Lung (tissue), 12 donors: ENCODE results near the gene PCSK6. TPM values are rescaled to one million over a fixed set of nuclear protein-coding genes. Genes with fewer than 3 reads are reported as not detected.

Experiments used
- ATAC-seq: fragments of 200-7000 bp; cut with Tn5 transposase; one replicate; pipeline ENCODE4 v1.9.1; 2020; ENCODE audit warnings: moderate number of reproducible peaks; ENCODE audit not compliant: insufficient read depth, low FRiP score
- DNase-seq, 3 donors: peaks; one replicate each; pipeline ENCODE4 v3.0.0-alpha.2; 2013 to 2017
- H3K27ac ChIP-seq, 2 donors: one replicate each; pipeline ENCODE4 v1.5.1; 2013; ENCODE audit warnings: mild to moderate bottlenecking in 2 of 2, moderate library complexity in 2 of 2, control low read depth in 1 of 2, inconsistent platforms in 1 of 2, low read depth in 1 of 2, low read length in 1 of 2
- H3K27me3 ChIP-seq, 3 donors: one replicate each; pipeline ENCODE4 v1.5.1; 2013; ENCODE audit warnings: low read length in 2 of 3; ENCODE audit not compliant: control insufficient read depth in 3 of 3, insufficient read depth in 3 of 3
- H3K36me3 ChIP-seq, 4 donors: one replicate each; pipeline ENCODE4 v1.5.1; 2013; ENCODE audit warnings: low read length in 4 of 4, mild to moderate bottlenecking in 1 of 4, moderate library complexity in 1 of 4; ENCODE audit not compliant: control insufficient read depth in 4 of 4, insufficient read depth in 4 of 4
- H3K4me1 ChIP-seq, 5 donors: one replicate each; pipeline ENCODE4 v1.5.1; 2013; ENCODE audit warnings: low read length in 5 of 5, mild to moderate bottlenecking in 2 of 5, moderate library complexity in 1 of 5; ENCODE audit not compliant: control insufficient read depth in 5 of 5, insufficient read depth in 5 of 5
- H3K4me3 ChIP-seq: one replicate; pipeline ENCODE4 v1.5.1; 2013; ENCODE audit warnings: mild to moderate bottlenecking, control low read depth, moderate library complexity
- H3K9ac ChIP-seq, 2 donors: one replicate each; pipeline ENCODE4 v1.5.1; 2013; ENCODE audit warnings: low read length in 2 of 2, control low read depth in 1 of 2; ENCODE audit not compliant: insufficient read depth in 1 of 2
- H3K9me3 ChIP-seq, 4 donors: one replicate each; pipeline ENCODE4 v1.5.1; 2013; ENCODE audit warnings: low read length in 3 of 4, mild to moderate bottlenecking in 1 of 4, moderate library complexity in 1 of 4; ENCODE audit not compliant: control insufficient read depth in 4 of 4, insufficient read depth in 3 of 4
- WGBS, 2 donors: extraction: QIAGEN DNeasy Blood & Tissue Kit; methylation state at CpG; one replicate each; pipeline ENCODE4 v1.1.7; 2013; 5-methylcytosine and 5-hydroxymethylcytosine counted together
- polyA plus RNA-seq, 2 donors: library from polyadenylated mRNA; stranded (reverse); fragments of 200-250 nt; gene quantifications; one replicate each; pipeline ENCODE4 v1.2.1, GENCODE V29; 2013
- total RNA-seq, 2 donors: library from RNA; depleted of rRNA in 1 of 2; stranded (reverse); fragments of >200 nt in 1 of 2; gene quantifications; one replicate each; pipeline ENCODE4 v1.2.1, GENCODE V29; 2014 to 2021
- TF ChIP-seq, protein P1 (sequence below): IDR thresholded peaks from 2 replicates; pipeline ENCODE4 v1.5.1; 2012; ENCODE audit warnings: mild to moderate bottlenecking; ENCODE audit errors: control extremely low read depth, extremely low read depth
- donor health status: control.
- donor health status: control.
- donor health status: Bipolar disorder and iron deficiency.
- donor health status: healthy.
- donor health status: DM: yes; HTN: yes; CAD: no.

Gene PCSK6
- total and polyA plus RNA-seq, 4 donors = 4.6 to 41.0 (median 8.4) TPM

- peaks cover 0 to 2% (median 0%) of the 10 kb centered on the region in 5 donors for H3K4me1 ChIP-seq
- H3K36me3 ChIP-seq = peaks cover 0 to 2% (median 0%) of the 10 kb centered on the region in 4 donors
- H3K27ac ChIP-seq = no peak overlapping the region
- H3K4me3 ChIP-seq = no peak overlapping the region
- no peaks in the 10 kb centered on the region for H3K27me3 ChIP-seq
- DNase-seq (no peak), ATAC-seq (no peak)
- no peak overlapping the region for H3K9ac ChIP-seq
- 92 to 93% methylated on average over 23 of the region's 23 CpGs for WGBS, 2 donors
- TF ChIP-seq, protein P1, sequence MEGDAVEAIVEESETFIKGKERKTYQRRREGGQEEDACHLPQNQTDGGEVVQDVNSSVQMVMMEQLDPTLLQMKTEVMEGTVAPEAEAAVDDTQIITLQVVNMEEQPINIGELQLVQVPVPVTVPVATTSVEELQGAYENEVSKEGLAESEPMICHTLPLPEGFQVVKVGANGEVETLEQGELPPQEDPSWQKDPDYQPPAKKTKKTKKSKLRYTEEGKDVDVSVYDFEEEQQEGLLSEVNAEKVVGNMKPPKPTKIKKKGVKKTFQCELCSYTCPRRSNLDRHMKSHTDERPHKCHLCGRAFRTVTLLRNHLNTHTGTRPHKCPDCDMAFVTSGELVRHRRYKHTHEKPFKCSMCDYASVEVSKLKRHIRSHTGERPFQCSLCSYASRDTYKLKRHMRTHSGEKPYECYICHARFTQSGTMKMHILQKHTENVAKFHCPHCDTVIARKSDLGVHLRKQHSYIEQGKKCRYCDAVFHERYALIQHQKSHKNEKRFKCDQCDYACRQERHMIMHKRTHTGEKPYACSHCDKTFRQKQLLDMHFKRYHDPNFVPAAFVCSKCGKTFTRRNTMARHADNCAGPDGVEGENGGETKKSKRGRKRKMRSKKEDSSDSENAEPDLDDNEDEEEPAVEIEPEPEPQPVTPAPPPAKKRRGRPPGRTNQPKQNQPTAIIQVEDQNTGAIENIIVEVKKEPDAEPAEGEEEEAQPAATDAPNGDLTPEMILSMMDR = no peak
- H3K9me3 ChIP-seq = peaks cover 0 to 3% (median 0%) of the 10 kb centered on the region in 4 donors
Observed at GRCh38 chr15:101355678-101356464, 133.6 kb downstream of the PCSK6 start.

DNA sequence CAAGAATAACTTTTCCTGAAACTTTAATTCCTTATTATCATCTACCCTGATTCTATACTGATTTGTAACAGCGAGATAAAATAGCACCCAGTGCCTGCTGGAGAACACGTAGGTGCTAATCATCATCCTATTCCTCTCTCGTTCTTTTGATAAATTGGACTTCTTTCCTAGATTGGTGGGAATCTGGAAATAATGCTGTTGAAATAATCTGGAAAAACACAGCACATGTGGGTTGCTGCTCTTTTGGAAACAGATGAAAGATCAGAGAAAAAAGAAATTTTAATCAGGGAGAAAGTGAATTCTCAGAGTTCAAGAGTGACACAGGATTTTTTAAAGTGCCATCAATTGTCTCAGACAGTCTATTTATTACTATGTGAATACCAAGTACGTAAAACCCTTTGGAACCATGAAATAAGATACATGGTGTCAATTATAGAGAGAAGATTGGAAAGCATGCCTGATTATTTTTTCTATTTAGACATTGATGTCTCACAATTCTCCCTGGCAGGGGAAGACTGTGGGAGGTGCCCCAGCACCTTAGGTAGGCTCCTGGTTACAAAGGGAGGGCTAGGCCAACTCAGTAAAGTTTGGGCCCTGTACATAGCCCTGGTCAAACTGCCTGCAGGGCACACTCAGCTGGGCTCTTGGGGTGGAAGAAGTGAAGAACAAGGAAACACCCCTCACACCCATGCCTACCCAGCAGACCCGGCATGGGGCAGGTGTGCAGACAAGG, 134.4 kb downstream of the PCSK6 start:
- Histone ChIP-seq H3K9ac (no peak overlapping the region), H3K4me1 (peaks cover 0 to 2% (median 0%) of the 10 kb centered on the region in 5 donors), H3K36me3 (peaks cover 0 to 2% (median 0%) of the 10 kb centered on the region in 4 donors), H3K9me3 (peaks cover 0 to 3% (median 0%) of the 10 kb centered on the region in 4 donors), H3K27ac (no peak overlapping the region), H3K27me3 (no peaks in the 10 kb centered on the region), H3K4me3 (no peak overlapping the region)
- no peak for ATAC-seq
- TF ChIP-seq, protein P1 = no peak
- no peak for DNase-seq
- WGBS, 2 donors = 92 to 95% methylated on average over 5 of the region's 5 CpGs

GRCh38 chr15:101353240-101353639, 136.3 kb downstream of the PCSK6 start:
- Histone ChIP-seq H3K4me3 (no peak overlapping the region), H3K27ac (no peak overlapping the region), H3K36me3 (peaks cover 0 to 2% (median 0%) of the 10 kb centered on the region in 4 donors), H3K27me3 (no peaks in the 10 kb centered on the region), H3K9ac (no peak overlapping the region), H3K4me1 (peaks cover 0 to 4% (median 0%) of the 10 kb centered on the region in 5 donors), H3K9me3 (no peaks in the 10 kb centered on the region)
- TF ChIP-seq, protein P1 = no peak
- WGBS, 2 donors = 79 to 88% methylated on average over 7 of the region's 7 CpGs
- ATAC-seq = no peak
- peak; percentile 28 to 44 (median 41) for DNase-seq
